Parathyroid adenoma (tissue), 2 donors: ENCODE measurements around the gene ARHGAP15.

Experiments
- H2AFZ ChIP-seq: fragments of 300-600 bp; sonication (generic); one replicate; pipeline ENCODE4 v1.7.0; 2017; ENCODE audit warnings: antibody characterized with exemption, mild to moderate bottlenecking
- H3K27ac ChIP-seq: fragments of 300-600 bp; sonication (generic); one replicate; pipeline ENCODE4 v1.7.0; 2017
- H3K27me3 ChIP-seq: fragments of 300-600 bp; sonication (generic); one replicate; pipeline ENCODE4 v1.7.0; 2017; ENCODE audit warnings: low read length; ENCODE audit not compliant: control insufficient read depth, insufficient read depth
- H3K36me3 ChIP-seq: fragments of 300-600 bp; sonication (generic); one replicate; pipeline ENCODE4 v1.7.0; 2017; ENCODE audit warnings: low read length; ENCODE audit not compliant: control insufficient read depth, insufficient read depth
- H3K4me1 ChIP-seq: fragments of 300-600 bp; sonication (generic); one replicate; pipeline ENCODE4 v1.7.0; 2017; ENCODE audit warnings: control low read depth
- H3K4me2 ChIP-seq: fragments of 300-600 bp; sonication (generic); one replicate; pipeline ENCODE4 v1.7.0; 2017; ENCODE audit warnings: low read length
- H3K4me3 ChIP-seq: fragments of 300-600 bp; sonication (generic); one replicate; pipeline ENCODE4 v1.7.0; 2017; ENCODE audit warnings: low read depth, low read length
- H3K79me2 ChIP-seq: fragments of 300-600 bp; sonication (generic); one replicate; pipeline ENCODE4 v1.7.0; 2017; ENCODE audit warnings: control low read depth
- H3K9ac ChIP-seq: fragments of 300-600 bp; sonication (generic); one replicate; pipeline ENCODE4 v1.7.0; 2017; ENCODE audit warnings: mild to moderate bottlenecking
- H3K9me3 ChIP-seq: fragments of 300-600 bp; sonication (generic); one replicate; pipeline ENCODE4 v1.7.0; 2017; ENCODE audit warnings: low read length; ENCODE audit not compliant: control insufficient read depth
- TF ChIP-seq, protein P1 (sequence below): fragments of 300-600 bp; sonication (generic); IDR thresholded peaks from one replicate; pipeline ENCODE4 v1.7.0; 2017; ENCODE audit warnings: antibody characterized with exemption, mild to moderate bottlenecking
- donor health status: primary hyperparathyroidism.

ARHGAP15 gene

DNA sequence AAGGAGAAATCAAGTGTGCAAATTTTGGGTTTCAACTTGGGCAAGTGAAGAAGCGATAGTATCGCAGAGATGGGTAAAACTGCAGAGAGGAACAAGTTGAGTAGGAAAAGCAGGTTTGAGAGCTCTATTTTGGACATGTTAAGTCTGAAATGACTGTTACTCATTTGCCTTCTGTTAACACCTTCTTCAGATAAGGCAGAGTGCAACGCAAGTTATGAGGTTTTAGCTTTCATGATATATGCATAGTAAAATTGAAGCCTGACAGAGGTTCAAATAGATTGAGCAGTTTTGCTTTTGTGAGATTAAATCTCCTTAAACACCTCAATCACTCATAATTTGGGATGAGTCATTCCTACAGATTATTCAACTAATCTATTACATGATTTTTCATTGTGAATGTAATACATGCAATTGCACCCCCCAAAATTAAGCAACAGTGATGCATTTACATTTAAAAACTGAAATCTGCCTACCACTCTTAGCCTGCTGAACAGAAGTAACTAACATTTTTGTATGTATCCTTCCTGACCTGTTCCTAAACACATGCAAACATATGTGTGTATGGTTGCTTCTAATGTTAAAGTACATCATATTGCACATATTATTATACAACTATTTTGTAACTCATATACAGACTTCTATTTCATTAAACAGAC is 575.4 kb downstream of the ARHGAP15 start:
- Histone ChIP-seq H3K27ac (no peak overlapping the region), H3K27me3 (no peaks in the 10 kb centered on the region), H3K79me2 (no peaks in the 10 kb centered on the region), H3K4me1 (no peaks in the 10 kb centered on the region), H3K36me3 (no peaks in the 10 kb centered on the region), H3K9me3 (no peaks in the 10 kb centered on the region), H3K9ac (no peak overlapping the region), H3K4me3 (no peak overlapping the region), H3K4me2 (no peak overlapping the region), H2AFZ (no peak overlapping the region)
- TF ChIP-seq, protein P1, sequence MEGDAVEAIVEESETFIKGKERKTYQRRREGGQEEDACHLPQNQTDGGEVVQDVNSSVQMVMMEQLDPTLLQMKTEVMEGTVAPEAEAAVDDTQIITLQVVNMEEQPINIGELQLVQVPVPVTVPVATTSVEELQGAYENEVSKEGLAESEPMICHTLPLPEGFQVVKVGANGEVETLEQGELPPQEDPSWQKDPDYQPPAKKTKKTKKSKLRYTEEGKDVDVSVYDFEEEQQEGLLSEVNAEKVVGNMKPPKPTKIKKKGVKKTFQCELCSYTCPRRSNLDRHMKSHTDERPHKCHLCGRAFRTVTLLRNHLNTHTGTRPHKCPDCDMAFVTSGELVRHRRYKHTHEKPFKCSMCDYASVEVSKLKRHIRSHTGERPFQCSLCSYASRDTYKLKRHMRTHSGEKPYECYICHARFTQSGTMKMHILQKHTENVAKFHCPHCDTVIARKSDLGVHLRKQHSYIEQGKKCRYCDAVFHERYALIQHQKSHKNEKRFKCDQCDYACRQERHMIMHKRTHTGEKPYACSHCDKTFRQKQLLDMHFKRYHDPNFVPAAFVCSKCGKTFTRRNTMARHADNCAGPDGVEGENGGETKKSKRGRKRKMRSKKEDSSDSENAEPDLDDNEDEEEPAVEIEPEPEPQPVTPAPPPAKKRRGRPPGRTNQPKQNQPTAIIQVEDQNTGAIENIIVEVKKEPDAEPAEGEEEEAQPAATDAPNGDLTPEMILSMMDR = no peak

- no peaks in the 10 kb centered on the region for H3K36me3 ChIP-seq
- no peaks in the 10 kb centered on the region for H3K27me3 ChIP-seq
- no peak overlapping the region for H3K4me2 ChIP-seq
- TF ChIP-seq, protein P1 = no peak
- H3K4me1 ChIP-seq = no peaks in the 10 kb centered on the region
- H3K9me3 ChIP-seq = no peaks in the 10 kb centered on the region
- H3K79me2 ChIP-seq = no peaks in the 10 kb centered on the region
- H3K27ac ChIP-seq = no peak overlapping the region
- H3K4me3 ChIP-seq = no peak overlapping the region
- no peak overlapping the region for H2AFZ ChIP-seq
- no peak overlapping the region for H3K9ac ChIP-seq
Measured at GRCh38 chr2:143705108-143705707, 576.0 kb downstream of the ARHGAP15 start.

GRCh38 chr2:143706354-143706753 is 577.1 kb downstream of the ARHGAP15 start:
- H3K9ac ChIP-seq = no peak overlapping the region
- no peak overlapping the region for H3K27ac ChIP-seq
- H3K4me2 ChIP-seq = no peak overlapping the region
- no peaks in the 10 kb centered on the region for H3K27me3 ChIP-seq
- H2AFZ ChIP-seq = no peak overlapping the region
- no peak overlapping the region for H3K4me3 ChIP-seq
- TF ChIP-seq, protein P1 = no peak
- H3K4me1 ChIP-seq = no peaks in the 10 kb centered on the region
- no peaks in the 10 kb centered on the region for H3K36me3 ChIP-seq
- no peaks in the 10 kb centered on the region for H3K9me3 ChIP-seq
- no peaks in the 10 kb centered on the region for H3K79me2 ChIP-seq

DNA sequence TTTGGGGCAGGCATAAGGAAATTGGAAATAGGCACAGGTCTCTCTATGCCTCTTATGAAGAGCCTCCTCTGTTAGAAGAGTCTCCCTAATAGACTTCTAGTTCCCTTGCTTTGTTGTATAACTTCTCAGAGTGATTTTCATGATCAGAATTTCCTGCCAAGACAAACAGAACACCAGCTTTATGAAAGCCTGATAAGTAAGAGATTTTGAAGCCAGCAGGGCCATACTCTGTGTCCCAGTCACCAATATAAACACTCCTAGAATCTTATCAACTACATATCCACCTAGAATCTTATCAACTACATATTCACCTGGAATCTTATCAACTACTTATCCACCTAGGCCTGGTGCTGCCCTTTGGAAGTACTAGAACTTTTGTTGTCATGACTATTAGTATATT is 579.5 kb downstream of the ARHGAP15 start:
- Histone ChIP-seq H3K9me3 (no peaks in the 10 kb centered on the region), H3K79me2 (no peaks in the 10 kb centered on the region), H3K4me1 (no peaks in the 10 kb centered on the region), H3K4me3 (no peak overlapping the region), H3K9ac (no peak overlapping the region), H3K27ac (no peak overlapping the region), H3K27me3 (no peaks in the 10 kb centered on the region), H3K36me3 (no peaks in the 10 kb centered on the region), H2AFZ (no peak overlapping the region), H3K4me2 (no peak overlapping the region)
- TF ChIP-seq, protein P1 = no peak

DNA sequence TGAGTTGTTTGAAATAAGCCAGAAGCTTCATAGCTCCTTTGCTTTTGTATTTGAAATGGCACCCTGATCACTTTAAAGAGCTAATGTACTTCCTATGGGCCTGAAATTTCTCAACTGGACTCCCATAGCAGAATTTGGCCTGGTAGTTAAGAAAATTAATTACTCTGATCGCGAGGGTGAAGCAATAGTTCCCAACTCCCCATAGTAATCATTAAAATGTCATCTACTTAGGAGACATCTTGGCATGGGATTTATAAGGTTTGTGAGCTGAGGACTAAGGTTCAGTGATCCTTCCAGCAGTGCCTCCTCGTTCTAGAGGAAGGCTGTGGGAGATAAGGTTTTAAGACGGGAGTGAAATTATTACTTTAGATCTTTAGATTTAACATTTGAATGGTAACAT is 581.0 kb downstream of the ARHGAP15 start:
- Histone ChIP-seq H3K4me1 (no peaks in the 10 kb centered on the region), H3K9me3 (no peaks in the 10 kb centered on the region), H3K4me3 (no peak overlapping the region), H3K27me3 (no peaks in the 10 kb centered on the region), H3K27ac (no peak overlapping the region), H3K36me3 (no peaks in the 10 kb centered on the region), H3K4me2 (no peak overlapping the region), H2AFZ (no peak overlapping the region), H3K79me2 (no peaks in the 10 kb centered on the region), H3K9ac (no peak overlapping the region)
- TF ChIP-seq, protein P1 = no peak
